KBM-7 (cell line): Measurements from ENCODE around the gene VIT.
A peak's percentile ranks its signal among the peaks of the same experiment; 100 is the strongest.

Source experiments
- DNase-seq: peaks from one replicate; pipeline ENCODE4 v3.0.0-alpha.2; 2015
- in situ Hi-C: fragments of 300-500 bp; cut with MboI; formaldehyde crosslinking; loops from 2 replicates; pipeline ENCODE4 v1.14.3; 2020; ENCODE audit warnings: low sequenced_read_pairs, low pct_unique_long_range_greater_than_20kb, mixed read lengths

VIT gene

DNA sequence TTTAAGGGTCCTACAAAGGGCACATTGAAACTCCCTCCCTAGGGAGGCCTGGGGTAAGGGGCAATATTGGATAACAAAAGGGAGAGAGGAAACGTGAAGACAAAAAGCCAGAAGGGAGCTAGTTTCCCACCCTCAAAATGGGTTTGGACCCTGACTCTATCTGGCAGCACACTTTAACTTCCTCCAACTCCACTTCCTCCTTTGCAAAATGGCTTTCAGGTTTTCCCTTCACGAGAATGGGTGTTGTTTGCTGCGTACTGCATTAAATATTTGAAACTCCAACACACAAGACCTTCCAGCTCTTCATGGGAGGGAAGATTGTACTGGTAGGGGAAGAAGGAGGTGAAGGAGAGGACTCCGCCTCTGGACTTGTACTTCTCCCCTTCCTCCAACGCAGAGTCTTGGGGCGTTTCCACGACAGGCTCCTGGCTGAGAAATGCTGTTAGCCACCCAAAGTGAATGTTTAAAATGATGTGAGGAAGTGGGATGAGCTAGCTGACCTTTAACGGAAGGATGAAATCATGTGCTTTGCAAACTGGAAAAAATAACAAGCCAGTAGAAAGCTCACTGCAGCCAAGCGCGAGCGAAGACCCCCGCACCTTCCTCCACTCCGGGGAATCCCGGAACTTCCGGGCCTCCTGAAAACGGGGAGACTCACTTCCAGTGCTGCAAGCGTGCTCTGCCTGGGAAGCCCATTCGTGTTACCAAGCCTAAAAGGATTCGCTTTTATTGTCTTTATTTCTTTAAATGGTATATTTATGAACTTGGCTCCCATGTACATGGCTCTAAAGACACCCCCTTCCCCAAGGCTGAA, 85.6 kb downstream of the VIT start:
- DNase-seq, result peak; percentile 34
- in situ Hi-C loops, result loop anchor here (25.0 kb wide), 1 partner anchor 420 kb away; the partner anchor contains the start of gene CRIM1

- no peak for DNase-seq
- in situ Hi-C loops, result loop anchor here (25.0 kb wide), 1 partner anchor 421 kb away; the partner anchor contains the start of gene CRIM1
Measured at GRCh38 chr2:36783246-36783645, 86.7 kb downstream of the VIT start.

DNA sequence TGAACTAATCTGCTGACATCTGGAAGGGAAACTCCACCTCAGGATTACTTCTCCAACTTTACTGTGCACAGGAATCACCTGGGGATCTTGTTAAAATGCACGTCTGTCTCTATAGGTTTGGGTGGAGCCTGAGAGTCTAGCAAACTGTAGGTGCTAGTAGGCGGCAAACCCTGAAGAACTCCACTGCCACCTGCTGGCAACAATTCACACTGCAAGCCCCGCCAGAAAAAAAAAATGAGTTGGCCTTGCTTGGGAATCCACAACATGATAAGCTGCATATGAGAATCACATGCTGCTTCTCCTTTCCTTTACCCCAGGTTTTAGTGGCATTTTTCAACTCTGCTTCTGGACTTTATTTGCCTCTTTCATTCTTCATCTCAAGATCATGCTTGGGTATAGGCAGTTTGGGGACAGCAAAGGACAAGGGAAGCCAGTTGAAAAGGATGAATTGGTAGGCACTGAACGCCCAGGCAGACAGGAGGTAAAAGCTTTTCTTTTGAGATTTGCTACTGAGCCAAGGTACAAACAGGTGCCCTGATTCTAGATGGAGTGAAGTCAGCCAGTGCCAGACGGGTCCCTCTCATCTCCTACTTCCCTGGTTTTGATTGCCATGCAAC, 88.8 kb downstream of the VIT start:
- in situ Hi-C loops, result loop anchor here (25.0 kb wide), 1 partner anchor 423 kb away; the partner anchor contains the start of gene CRIM1
- DNase-seq, result peak; percentile 96

- in situ Hi-C loops, result loop anchor here (25.0 kb wide), 1 partner anchor 427 kb away; the partner anchor contains the start of gene CRIM1
Measured at GRCh38 chr2:36789181-36789804, 92.8 kb downstream of the VIT start.

GRCh38 chr2:36792951-36793350, 96.4 kb downstream of the VIT start:
- in situ Hi-C loops, result loop anchor here (25.0 kb wide), 1 partner anchor 431 kb away; the partner anchor contains the start of gene CRIM1
- DNase-seq, result no peak

More at GRCh38 chr2:36789181-36789804, 92.8 kb downstream of the VIT start:
- DNase-seq, result peak; percentile 50

DNA sequence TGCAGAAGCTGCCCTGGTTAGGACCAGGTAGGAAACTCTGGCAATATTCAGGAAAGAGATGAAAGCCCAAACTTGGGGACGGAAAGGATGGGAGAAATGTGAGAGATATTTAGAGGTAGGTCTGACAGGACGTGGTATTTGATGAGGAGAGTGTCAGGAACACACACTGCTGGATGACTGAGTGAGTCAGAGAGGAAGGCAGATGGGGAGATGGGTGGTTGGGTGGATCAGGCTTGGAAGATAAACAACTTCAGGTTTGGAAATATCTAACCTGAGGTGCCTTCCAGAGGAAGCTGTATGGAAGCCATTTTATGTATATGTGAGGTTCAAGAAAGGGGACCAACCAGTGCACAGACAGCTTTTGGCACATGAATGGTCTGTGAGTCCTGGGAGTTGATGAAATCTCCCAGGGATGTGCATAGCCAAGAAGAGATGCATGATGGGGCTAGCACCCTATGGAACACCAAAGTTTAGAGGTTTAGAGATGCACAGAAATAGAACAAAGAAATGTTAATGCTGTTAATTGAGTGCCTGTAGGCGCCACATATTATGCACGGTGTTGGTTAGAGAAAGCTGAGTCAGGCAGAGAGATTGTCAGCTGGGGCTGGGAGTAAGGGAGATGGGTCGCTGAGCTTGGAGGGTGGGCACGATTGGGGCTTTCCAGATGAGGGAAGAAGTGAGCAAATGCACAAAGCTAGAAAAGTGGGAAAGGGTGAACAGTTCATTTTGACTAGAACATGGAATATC, 101.0 kb downstream of the VIT start:
- DNase-seq, result no peak
- in situ Hi-C loops, result loop anchor here (25.0 kb wide), 1 partner anchor 435 kb away; the partner anchor contains the start of gene CRIM1

- in situ Hi-C loops, result loop anchor here (25.0 kb wide), 1 partner anchor 436 kb away; the partner anchor contains the start of gene CRIM1
- no peak for DNase-seq
Measured at GRCh38 chr2:36798724-36799123, 102.2 kb downstream of the VIT start.

- in situ Hi-C loops, result no loop called here
- DNase-seq, result no peak
Measured at GRCh38 chr2:36800381-36800780, 103.9 kb downstream of the VIT start.

- in situ Hi-C loops, result no loop called here
- no peak for DNase-seq
Measured at GRCh38 chr2:36801088-36801487, 104.6 kb downstream of the VIT start.

GRCh38 chr2:36802952-36803351, 106.4 kb downstream of the VIT start:
- in situ Hi-C loops, result no loop called here
- no peak for DNase-seq

DNA sequence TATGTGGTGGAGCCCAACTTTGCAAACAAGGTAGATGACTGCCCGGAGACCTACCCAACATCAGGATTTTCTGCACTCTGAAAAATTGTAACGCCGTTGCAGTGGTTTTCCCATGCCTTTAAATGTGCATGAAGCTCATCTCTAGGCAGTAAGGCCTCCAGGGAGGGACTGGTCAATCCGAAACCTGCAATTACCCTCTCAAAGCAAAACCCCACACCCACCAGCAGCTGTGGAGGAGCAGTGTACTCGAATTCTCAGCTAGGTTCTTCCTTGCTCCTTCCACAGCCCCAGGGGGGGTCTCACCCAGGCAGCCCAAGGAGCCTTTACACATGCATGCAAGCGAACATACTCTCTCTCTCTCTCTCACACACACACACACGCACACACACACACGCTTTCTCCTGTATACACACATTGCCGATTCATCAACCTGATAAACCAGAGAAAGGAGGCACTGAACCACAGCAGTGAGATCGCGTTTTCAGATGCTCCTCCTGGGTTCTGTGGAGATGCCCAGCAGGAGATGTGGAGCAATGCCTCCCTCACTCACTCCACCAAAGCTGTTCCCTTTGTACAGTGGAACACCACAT, 109.2 kb downstream of the VIT start:
- DNase-seq, result no peak

GRCh38 chr2:36807223-36807886, 110.8 kb downstream of the VIT start:
- in situ Hi-C loops, result no loop called here
- DNase-seq, result no peak

More for the DNA sequence above, 109.2 kb downstream of the VIT start:
- in situ Hi-C loops, result no loop called here

DNA sequence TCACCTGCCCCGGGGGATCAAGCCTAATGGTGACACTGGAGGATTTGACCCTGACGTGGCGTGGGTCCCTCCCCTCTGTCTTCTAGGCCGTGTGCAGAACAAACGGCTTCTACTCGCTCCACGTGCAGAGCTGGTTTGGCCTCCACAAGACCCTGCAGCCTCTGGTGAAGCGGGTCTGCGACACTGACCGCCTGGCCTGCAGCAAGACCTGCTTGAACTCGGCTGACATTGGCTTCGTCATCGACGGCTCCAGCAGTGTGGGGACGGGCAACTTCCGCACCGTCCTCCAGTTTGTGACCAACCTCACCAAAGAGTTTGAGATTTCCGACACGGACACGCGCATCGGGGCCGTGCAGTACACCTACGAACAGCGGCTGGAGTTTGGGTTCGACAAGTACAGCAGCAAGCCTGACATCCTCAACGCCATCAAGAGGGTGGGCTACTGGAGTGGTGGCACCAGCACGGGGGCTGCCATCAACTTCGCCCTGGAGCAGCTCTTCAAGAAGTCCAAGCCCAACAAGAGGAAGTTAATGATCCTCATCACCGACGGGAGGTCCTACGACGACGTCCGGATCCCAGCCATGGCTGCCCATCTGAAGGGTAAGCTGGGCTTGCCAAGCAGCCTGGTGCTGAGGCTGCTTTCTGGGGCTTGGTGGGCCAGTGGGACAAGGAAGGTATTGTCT, 112.0 kb downstream of the VIT start:
- DNase-seq, result no peak
- in situ Hi-C loops, result no loop called here

DNA sequence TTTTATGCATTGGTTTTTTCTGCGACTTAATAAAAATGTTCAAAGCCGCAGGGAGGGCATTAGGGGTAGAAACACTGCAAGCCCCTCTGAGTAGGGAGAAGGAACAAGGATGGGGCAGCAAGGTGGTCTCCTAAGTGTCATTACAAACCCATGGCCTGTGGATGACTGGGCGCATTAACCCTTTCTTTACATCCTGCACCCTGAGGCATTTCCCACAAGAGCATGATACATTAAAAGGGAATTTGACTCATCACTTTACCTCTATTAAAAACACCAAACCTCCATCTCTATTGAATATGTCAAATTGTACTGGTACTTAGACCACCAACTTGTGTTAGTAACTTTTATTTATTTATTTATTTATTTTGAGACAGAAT, 112.5 kb downstream of the VIT start:
- no peak for DNase-seq
- in situ Hi-C loops, result no loop called here

GRCh38 chr2:36811071-36811470, 114.6 kb downstream of the VIT start:
- in situ Hi-C loops, result no loop called here

GRCh38 chr2:36812196-36812595, 115.7 kb downstream of the VIT start:
- no peak for DNase-seq
- in situ Hi-C loops, result no loop called here

More at GRCh38 chr2:36811071-36811470, 114.6 kb downstream of the VIT start:
- no peak for DNase-seq

DNA sequence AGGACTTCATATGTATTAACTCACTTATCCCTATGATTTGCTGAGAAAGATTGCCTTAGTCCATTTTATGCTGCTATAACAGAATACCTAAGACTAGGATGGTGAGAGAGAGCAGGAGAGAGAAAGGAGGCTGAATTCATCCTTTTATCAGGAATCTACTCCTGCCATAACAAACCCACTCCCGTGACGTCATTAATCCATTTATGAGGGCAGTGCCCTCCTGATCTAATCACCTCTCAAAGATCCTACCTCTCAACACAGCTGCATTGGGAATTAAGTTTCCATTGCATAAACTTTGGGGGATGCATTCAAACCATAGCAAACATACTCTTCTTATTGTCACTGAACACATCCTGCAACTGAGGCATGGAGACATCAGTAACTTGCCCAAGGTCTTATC, 122.0 kb downstream of the VIT start:
- no peak for DNase-seq
- in situ Hi-C loops, result no loop called here
